Peyer's patch (tissue), 4 donors: Measurements from ENCODE around the gene FBH1.

ENCODE experiments used
- CTCF ChIP-seq, 6 experiments: fragments of 450-650 bp in 4 of 6; fragments of 200-600 bp in 2 of 6; sonication (generic) in 1 of 6; IDR thresholded peaks; one replicate each; pipeline ENCODE4 v1.5.1; 2017 to 2019; ENCODE audit warnings: antibody characterized with exemption in 6 of 6, mild to moderate bottlenecking in 3 of 6, moderate library complexity in 1 of 6
- POLR2A ChIP-seq, 2 donors: fragments of 450-650 bp; IDR thresholded peaks; one replicate each; pipeline ENCODE4 v1.5.1; 2017; ENCODE audit warnings: antibody characterized with exemption in 2 of 2, mild to moderate bottlenecking in 2 of 2, moderate library complexity in 2 of 2

- peak in 1 of 6 experiments; percentile 12 for TF ChIP-seq CTCF (IDR thresholded peaks at IDR 0.05)
- TF ChIP-seq POLR2A (IDR thresholded peaks at IDR 0.05) = no peak
Observed at GRCh38 chr10:5882961-5883360, 7.1 kb upstream of the FBH1 start.
